GM10248 (cell line): ENCODE data around the gene AGPAT2.

Source experiments
- CTCF ChIA-PET: fragments of 300-600 bp; sonication (Branson Sonifier 250); formaldehyde crosslinking; extraction: SDS; loops from one replicate; lab custom pipeline; 2021; ENCODE audit warnings: antibody characterized with exemption; lab: Yijun Ruan, JAX
- POLR2A ChIA-PET: fragments of 350-650 bp; sonication (Branson Sonifier 250); formaldehyde crosslinking; extraction: SDS; loops from one replicate; lab custom pipeline; 2020; ENCODE audit warnings: antibody characterized with exemption; lab: Yijun Ruan, JAX
- DNase-seq: peaks from one replicate; pipeline ENCODE4 v3.0.0; 2012; ENCODE audit errors: extremely low spot score
- TF ChIP-seq, protein P1 (sequence below): IDR thresholded peaks from 2 replicates; pipeline ENCODE4 v1.5.1; 2012; ENCODE audit warnings: mild to moderate bottlenecking, low read depth; ENCODE audit errors: extremely low read depth, missing control alignments, control extremely low read depth

AGPAT2 gene

GRCh38 chr9:136694872-136695247 is 7.6 kb upstream of the AGPAT2 start:
- ChIA-PET POLR2A (no interaction called here), CTCF (interaction anchor here (1.1 to 5.3 kb wide), 4 partner anchors 13 to 209 kb away, joined by 3 to 20 read pairs (median 3); no protein-coding TSS in a partner anchor)
- no peak for DNase-seq
- TF ChIP-seq, protein P1, sequence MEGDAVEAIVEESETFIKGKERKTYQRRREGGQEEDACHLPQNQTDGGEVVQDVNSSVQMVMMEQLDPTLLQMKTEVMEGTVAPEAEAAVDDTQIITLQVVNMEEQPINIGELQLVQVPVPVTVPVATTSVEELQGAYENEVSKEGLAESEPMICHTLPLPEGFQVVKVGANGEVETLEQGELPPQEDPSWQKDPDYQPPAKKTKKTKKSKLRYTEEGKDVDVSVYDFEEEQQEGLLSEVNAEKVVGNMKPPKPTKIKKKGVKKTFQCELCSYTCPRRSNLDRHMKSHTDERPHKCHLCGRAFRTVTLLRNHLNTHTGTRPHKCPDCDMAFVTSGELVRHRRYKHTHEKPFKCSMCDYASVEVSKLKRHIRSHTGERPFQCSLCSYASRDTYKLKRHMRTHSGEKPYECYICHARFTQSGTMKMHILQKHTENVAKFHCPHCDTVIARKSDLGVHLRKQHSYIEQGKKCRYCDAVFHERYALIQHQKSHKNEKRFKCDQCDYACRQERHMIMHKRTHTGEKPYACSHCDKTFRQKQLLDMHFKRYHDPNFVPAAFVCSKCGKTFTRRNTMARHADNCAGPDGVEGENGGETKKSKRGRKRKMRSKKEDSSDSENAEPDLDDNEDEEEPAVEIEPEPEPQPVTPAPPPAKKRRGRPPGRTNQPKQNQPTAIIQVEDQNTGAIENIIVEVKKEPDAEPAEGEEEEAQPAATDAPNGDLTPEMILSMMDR, result no peak

DNA sequence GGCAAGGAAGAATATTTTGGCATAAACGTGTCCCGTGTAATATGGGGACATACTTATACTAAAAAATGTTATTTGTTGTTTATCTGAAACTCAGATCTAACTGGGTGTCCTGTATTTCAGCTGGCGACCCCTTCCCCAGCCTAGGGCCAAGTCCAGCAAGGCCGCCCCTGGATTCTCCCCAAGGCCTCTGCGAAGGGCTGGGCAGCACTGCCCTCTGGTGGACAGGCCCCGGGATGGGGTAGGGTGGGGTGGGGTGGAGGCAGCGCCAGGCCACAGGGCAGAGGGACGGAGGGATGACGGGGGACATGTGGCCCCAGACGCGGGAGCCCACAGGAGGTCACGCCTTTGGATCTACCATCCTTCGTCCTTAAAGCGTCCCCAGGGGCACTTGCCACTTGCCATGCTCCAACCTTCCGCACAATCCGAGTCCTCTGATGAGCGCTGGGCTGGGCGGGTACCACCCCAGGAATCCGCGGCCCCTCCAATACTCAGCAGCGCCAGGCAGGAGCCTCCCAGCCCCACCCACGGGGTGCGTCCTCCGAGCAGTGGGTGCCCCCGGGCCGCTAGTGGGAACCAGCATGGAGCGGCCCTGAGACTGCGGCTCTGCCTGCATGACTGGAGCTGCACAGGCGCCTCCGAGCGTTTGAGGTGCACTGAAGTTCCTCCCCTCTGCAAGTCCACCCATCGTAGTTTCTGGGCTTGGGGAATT is 7.1 kb upstream of the AGPAT2 start:
- CTCF ChIA-PET, result interaction anchor here (0.7 to 5.3 kb wide), 4 partner anchors 12 to 64 kb away, joined by 3 to 20 read pairs (median 3); no protein-coding TSS in a partner anchor
- TF ChIP-seq, protein P1, result peak; percentile 63
- peak; percentile 75 for DNase-seq
- POLR2A ChIA-PET, result no interaction called here

DNA sequence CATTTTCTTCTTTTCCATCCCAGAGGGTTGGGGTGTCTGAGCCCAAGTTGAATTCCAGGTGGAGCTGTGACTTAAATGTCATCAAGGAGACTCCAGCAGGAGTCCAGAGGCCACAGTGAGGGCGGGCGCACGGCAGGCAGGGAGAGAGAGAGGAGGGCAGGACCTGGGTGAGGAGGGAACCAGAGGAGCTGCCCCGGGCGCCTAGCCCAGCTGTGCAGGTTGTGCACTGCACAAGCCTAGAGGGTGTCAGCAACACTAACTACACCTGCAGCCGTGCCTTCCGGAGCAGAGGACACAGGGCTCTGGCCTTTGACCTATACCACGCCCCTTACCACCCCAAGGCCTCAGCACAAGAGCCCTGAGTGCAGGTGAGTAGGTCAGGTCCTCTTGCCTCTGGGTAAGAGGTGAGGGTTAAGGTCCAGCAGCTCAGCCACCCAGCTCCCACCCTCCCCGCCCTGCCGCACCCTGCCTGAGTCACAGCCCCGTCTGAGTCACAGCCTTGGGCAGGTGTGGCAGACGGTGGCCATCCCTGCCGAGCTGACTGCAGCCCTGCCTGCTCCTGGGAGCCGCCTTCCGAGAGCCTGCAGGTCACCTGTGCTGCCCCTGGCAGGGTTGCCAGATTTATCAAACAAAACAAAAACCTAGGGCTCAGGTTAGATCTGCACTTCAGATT is 6.4 kb upstream of the AGPAT2 start:
- TF ChIP-seq, protein P1, result no peak
- POLR2A ChIA-PET, result no interaction called here
- CTCF ChIA-PET, result interaction anchor here (0.7 to 5.3 kb wide), 2 partner anchors 21 to 63 kb away, joined by 3 to 20 read pairs; no protein-coding TSS in a partner anchor
- DNase-seq, result no peak

DNA sequence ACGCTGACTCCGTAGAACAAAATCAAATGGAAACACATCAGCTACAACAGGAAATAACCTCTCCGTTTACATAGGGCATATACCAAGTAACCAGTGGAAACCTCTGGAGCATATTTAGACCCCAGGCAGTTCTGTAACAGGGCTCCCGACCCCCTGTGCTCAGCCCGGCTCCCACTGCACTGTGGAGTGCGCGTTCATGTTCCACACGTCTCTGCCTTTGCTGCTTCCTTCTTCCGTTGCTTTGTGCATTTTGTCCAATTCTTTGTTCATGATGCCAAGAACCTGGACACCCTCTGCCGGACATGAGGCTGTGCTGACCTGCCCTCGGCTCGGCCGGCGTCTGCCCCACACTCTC is 5.9 kb upstream of the AGPAT2 start:
- DNase-seq, result no peak
- ChIA-PET POLR2A (no interaction called here), CTCF (no interaction called here)
- TF ChIP-seq, protein P1, result no peak

DNA sequence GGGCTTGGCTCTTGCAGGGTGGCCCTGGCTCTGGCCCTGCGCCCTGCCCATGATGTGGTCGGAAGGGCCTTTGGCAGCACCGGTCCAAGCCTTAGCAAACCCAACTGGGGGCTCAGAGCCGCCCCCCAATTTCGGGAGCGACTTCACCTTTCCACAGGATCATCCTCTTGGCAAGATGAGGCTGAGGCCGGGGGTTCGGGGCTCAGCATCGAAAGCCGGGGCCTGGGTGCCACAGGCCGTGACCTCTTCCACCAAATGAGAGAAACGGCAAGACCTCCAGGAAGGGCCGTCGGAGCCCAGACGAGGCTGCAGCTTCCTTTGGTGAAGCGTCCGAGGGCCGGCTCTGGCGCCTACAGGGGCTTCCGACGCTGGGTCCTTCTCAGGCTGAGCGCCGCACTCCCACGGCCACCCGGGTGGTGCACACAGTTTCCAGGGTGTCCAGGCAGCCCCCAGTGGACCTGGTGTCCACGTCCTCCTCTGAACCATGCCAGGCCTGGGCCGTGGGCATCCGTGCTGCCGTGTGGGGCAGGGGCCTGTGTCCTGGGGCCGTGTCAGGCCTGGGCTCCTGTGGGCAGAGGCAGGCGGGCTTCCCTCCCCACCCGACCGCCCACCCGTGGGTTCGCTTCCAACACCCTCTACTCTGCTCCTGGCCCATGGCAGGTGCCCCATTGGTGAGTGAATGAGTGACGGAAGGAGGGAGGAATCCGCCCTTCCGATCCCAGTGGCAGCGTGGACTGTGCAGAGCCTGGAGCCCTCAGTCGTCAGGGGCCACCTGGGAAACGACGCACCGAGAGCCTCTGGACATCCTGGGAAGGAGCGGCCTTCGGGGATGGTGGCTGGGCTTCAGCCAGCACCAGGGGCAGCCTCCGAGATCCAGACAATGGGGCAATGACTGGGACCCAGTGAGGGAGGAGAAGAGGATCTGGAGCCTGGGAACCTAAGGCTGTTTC is 5.2 kb upstream of the AGPAT2 start:
- TF ChIP-seq, protein P1, result no peak
- ChIA-PET CTCF (no interaction called here), POLR2A (no interaction called here)
- DNase-seq, result no peak
